Progenitor cell of endocrine pancreas (in vitro differentiated cells): ENCODE results near the gene MADCAM1. TPM values are rescaled to one million over a fixed set of nuclear protein-coding genes. Genes with fewer than 3 reads are reported as not detected.

Experiments used
- DNase-seq: peaks from one replicate; pipeline ENCODE4 v3.0.0; 2021; ENCODE audit warnings: low spot score; ENCODE audit not compliant: unreplicated experiment
- H3K27ac Mint-ChIP-seq: 2 replicates; pipeline ENCODE4 v1.8.0; 2021; ENCODE audit warnings: mild to moderate bottlenecking, moderate library complexity, mixed read lengths
- H3K27me3 Mint-ChIP-seq: 2 replicates; pipeline ENCODE4 v1.8.0; 2021; ENCODE audit warnings: mixed read lengths
- H3K36me3 Mint-ChIP-seq: 2 replicates; pipeline ENCODE4 v1.8.0; 2022; ENCODE audit warnings: mixed read lengths; ENCODE audit not compliant: insufficient read depth
- H3K4me1 Mint-ChIP-seq: 2 replicates; pipeline ENCODE4 v1.8.0; 2021; ENCODE audit warnings: low read depth, mixed read lengths
- H3K4me3 Mint-ChIP-seq: 2 replicates; pipeline ENCODE4 v1.8.0; 2021; ENCODE audit warnings: low read depth, mild to moderate bottlenecking, moderate library complexity, mixed read lengths
- H3K9me3 Mint-ChIP-seq: 2 replicates; pipeline ENCODE4 v1.8.0; 2021; ENCODE audit warnings: low read depth, mixed read lengths
- total RNA-seq: library from RNA; stranded (reverse); gene quantifications from 2 replicates; pipeline ENCODE4 v1.2.1, GENCODE V29; 2021
- TF ChIP-seq, protein P1 (sequence below): fragments of 200-600 bp; sonication (generic); IDR thresholded peaks from one replicate; pipeline ENCODE4 v1.5.0; 2021; ENCODE audit warnings: antibody characterized with exemption, mild to moderate bottlenecking; ENCODE audit not compliant: unreplicated experiment

MADCAM1 gene
- total RNA-seq, 1 donor from 2014 or later = 0.77 TPM

- Mint-ChIP-seq H3K36me3 (no peaks in the 10 kb centered on the region), H3K4me3 (peak overlapping the region; percentile 80), H3K27ac (peak overlapping the region; percentile 92), H3K9me3 (no peaks in the 10 kb centered on the region), H3K27me3 (peaks cover 4% of the 10 kb centered on the region), H3K4me1 (peaks cover 7% of the 10 kb centered on the region)
- TF ChIP-seq, protein P1, sequence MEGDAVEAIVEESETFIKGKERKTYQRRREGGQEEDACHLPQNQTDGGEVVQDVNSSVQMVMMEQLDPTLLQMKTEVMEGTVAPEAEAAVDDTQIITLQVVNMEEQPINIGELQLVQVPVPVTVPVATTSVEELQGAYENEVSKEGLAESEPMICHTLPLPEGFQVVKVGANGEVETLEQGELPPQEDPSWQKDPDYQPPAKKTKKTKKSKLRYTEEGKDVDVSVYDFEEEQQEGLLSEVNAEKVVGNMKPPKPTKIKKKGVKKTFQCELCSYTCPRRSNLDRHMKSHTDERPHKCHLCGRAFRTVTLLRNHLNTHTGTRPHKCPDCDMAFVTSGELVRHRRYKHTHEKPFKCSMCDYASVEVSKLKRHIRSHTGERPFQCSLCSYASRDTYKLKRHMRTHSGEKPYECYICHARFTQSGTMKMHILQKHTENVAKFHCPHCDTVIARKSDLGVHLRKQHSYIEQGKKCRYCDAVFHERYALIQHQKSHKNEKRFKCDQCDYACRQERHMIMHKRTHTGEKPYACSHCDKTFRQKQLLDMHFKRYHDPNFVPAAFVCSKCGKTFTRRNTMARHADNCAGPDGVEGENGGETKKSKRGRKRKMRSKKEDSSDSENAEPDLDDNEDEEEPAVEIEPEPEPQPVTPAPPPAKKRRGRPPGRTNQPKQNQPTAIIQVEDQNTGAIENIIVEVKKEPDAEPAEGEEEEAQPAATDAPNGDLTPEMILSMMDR = no peak
- peak; percentile 92 for DNase-seq
These were observed 34.9 kb downstream of the MADCAM1 start for GRCh38 chr19:531009-531752.

GRCh38 chr19:531753-532560 is 35.7 kb downstream of the MADCAM1 start, which contains the start of gene CDC34:
Gene CDC34, plus strand, starts transcription at chr19:531760. Its CDS starts 172 bp downstream, at chr19:531932.
- DNase-seq = no peak
- Mint-ChIP-seq H3K9me3 (no peaks in the 10 kb centered on the region), H3K27me3 (no peaks in the 10 kb centered on the region), H3K36me3 (no peaks in the 10 kb centered on the region), H3K4me1 (peaks cover 7% of the 10 kb centered on the region), H3K27ac (peak within 1 kb of the TSS; percentile 92), H3K4me3 (peak within 1 kb of the TSS; percentile 82)
- TF ChIP-seq, protein P1 = no peak

- Mint-ChIP-seq H3K27me3 (no peaks in the 10 kb centered on the region), H3K4me3 (peak overlapping the region; percentile 82)
- TF ChIP-seq, protein P1 = peak; percentile 59
These were observed 36.5 kb downstream of the MADCAM1 start for GRCh38 chr19:532561-533363.

DNA sequence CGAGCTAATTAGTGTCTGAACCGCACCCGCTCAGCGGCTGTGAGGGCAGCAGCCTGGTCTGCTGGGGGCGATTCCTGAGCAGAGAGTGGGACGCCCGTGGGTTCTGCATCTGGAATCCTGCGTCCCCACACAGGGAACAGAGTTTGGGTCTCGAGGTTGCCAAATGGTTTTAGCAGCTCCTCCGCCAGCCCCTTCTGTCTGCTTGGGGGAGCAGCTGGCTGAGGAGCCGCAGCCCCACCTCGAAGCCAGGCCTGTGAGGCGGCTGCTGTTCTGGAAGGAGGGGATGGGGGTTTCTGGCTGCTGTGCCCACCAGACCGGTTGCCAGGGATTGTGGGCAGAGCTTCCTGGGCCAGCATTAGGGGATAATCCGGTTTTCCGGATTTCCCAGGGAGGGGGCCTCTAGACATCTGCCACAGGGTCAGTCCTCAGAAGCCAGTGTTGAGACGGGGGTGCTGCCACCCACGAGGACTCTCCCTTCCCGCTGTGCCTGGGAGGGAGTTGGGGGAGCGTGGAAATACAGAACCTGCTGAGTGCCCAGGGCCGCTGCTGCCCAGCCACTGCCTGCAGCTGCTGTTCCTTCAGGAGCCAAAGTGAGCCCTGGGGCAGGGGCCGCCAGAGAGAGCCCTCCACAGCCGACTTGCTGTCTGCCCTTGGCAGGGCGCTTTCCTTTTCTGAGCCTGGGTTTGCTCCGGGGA is 37.2 kb downstream of the MADCAM1 start:
- H3K4me1 Mint-ChIP-seq = peaks cover 7% of the 10 kb centered on the region
- H3K4me3 Mint-ChIP-seq = peak overlapping the region; percentile 82
- no peak for DNase-seq
- TF ChIP-seq, protein P1 = no peak
- H3K27ac Mint-ChIP-seq = peak overlapping the region; percentile 67
- no peaks in the 10 kb centered on the region for H3K27me3 Mint-ChIP-seq
- H3K36me3 Mint-ChIP-seq = peaks cover 3% of the 10 kb centered on the region
- H3K9me3 Mint-ChIP-seq = no peaks in the 10 kb centered on the region

More at GRCh38 chr19:532561-533363, 36.5 kb downstream of the MADCAM1 start:
- Mint-ChIP-seq H3K9me3 (no peaks in the 10 kb centered on the region), H3K36me3 (no peaks in the 10 kb centered on the region), H3K4me1 (peaks cover 7% of the 10 kb centered on the region), H3K27ac (peak overlapping the region; percentile 97)
- no peak for DNase-seq
